ENCODE measurements around the gene CORT. TPM values are rescaled to one million over a fixed set of nuclear protein-coding genes. Genes with fewer than 3 reads are reported as not detected.

The CORT gene
- total RNA-seq, 1 donor from 2014 or later: 0.18 TPM

DNA sequence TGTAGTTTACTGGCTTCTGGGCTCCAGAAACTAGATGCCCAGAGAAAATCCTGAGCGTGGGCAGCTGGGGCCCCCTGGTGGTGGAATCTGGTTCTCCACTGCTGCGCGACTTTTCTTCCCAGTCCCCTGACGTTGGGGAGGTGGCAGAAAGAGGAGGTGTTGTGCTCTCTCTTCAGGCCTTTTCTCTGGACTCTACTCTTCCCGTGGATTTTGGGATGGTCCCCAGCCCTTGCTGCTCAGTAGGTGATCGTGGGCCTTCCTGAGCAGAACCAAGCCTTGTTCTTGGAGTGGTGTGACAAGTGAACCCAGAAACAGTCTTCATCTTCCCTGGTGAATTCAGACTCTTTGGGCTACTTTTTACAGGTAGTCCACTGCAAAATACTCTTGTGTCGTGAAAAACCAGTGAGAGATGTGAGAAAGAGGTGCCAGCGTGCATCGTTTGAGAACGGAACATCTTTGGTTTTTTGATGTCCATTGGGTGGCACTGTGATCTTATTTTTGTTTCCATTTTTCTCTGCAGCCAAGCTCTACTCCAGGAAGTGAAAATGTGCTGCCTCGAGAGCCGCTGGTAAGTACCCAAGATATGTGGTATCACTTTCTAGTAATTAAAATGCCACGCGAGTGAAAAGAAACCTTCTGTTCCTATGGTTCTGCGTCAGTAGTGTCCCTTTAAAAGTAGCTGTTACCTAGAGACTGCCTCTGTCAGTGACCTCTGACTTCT, 45.1 kb downstream of the CORT start:
- H3K27me3 Mint-ChIP-seq (ENCODE audit: low read depth): no peaks in the 10 kb centered on the region
- intact Hi-C loops (cut with micrococcal nuclease): loop anchor here (1.0 to 5.0 kb wide), 6 partner anchors 15 to 517 kb away; partner anchors contain the start of genes CENPS, DFFA and TARDBP
- peaks cover 23% of the 10 kb centered on the region for H3K36me3 Mint-ChIP-seq (ENCODE audit: low read depth)
- DNase-seq (ENCODE audit: low spot score): peak; percentile 73
- H3K27ac Mint-ChIP-seq: peak overlapping the region; percentile 91
- no peaks in the 10 kb centered on the region for H3K9me3 Mint-ChIP-seq
- peaks cover 50% of the 10 kb centered on the region for H3K4me1 Mint-ChIP-seq (ENCODE audit: low read depth)
- H3K4me3 Mint-ChIP-seq (ENCODE audit: low read depth): peak overlapping the region; percentile 77

DNA sequence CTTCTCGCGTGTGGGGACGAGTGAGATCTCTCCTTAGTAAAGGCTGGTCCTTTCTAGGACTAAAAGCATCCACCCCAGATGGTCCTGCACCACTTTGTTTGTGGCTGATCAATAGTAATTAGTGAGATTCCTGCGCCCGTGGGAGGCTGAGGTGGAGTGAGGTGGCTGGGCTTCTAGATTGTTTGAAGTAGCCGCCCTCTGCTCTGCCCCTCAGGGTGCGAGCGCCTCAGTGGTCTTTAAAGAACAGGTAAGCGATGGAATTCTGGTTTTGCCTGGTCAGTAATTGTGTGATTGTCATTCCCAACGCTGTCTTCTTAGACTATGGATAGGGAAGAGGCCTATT, 45.6 kb downstream of the CORT start:
- peak overlapping the region; percentile 77 for H3K4me3 Mint-ChIP-seq (ENCODE audit: low read depth)
- DNase-seq (ENCODE audit: low spot score): no peak
- H3K9me3 Mint-ChIP-seq: no peaks in the 10 kb centered on the region
- H3K4me1 Mint-ChIP-seq (ENCODE audit: low read depth): peaks cover 49% of the 10 kb centered on the region
- H3K27me3 Mint-ChIP-seq (ENCODE audit: low read depth): no peaks in the 10 kb centered on the region
- intact Hi-C loops (cut with micrococcal nuclease): loop anchor here (1.0 to 5.0 kb wide), 6 partner anchors 15 to 517 kb away; partner anchors contain the start of genes CENPS, DFFA and TARDBP
- peak overlapping the region; percentile 91 for H3K27ac Mint-ChIP-seq
- peaks cover 23% of the 10 kb centered on the region for H3K36me3 Mint-ChIP-seq (ENCODE audit: low read depth)

DNA sequence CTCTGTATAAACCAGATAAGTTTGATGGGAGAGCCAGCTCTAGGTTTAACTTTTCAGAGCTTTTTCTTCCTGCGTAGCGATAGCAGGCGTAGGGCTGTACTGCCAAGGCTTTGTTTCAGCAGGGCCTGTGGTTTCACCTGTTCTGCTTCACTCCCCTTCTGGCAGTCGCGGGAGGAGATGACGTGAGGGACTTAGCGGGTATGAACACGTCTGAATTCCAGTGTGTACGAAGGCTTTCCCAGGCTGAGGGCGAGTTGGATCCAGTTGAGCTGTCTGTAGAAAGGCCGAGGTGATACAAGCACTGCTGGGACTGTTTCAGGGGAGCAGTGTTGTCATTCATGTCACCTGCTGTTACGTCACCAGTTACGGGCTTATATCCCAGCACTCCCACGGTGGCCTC, 46.1 kb downstream of the CORT start:
- H3K9me3 Mint-ChIP-seq: no peaks in the 10 kb centered on the region
- H3K4me1 Mint-ChIP-seq (ENCODE audit: low read depth): peaks cover 49% of the 10 kb centered on the region
- peak overlapping the region; percentile 77 for H3K4me3 Mint-ChIP-seq (ENCODE audit: low read depth)
- intact Hi-C loops (cut with micrococcal nuclease): loop anchor here (1.0 to 5.0 kb wide), 6 partner anchors 14 to 516 kb away; partner anchors contain the start of genes CENPS, DFFA and TARDBP
- H3K27me3 Mint-ChIP-seq (ENCODE audit: low read depth): no peaks in the 10 kb centered on the region
- peaks cover 23% of the 10 kb centered on the region for H3K36me3 Mint-ChIP-seq (ENCODE audit: low read depth)
- peak overlapping the region; percentile 59 for H3K27ac Mint-ChIP-seq
- no peak for DNase-seq (ENCODE audit: low spot score)

DNA sequence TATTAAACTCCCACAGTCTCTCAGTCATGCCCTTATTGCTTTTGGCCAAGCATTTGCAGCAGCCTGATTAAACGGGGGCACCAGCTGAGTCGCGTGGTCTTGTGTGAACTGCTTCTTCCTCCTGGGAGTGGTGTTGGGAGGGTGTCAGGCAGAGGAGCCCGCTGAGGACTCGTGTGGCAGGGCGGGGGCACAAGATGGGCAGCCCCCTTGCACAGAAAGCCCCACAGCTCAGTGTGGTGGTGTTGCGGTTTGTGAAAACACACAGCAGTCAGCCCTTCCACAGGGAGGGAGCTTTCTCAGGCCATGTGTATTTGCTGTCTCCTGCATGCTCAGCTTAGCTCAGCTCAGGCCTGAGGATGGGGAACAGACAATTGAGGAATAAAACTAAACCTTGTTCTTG, 47.3 kb downstream of the CORT start:
- peaks cover 54% of the 10 kb centered on the region for H3K4me1 Mint-ChIP-seq (ENCODE audit: low read depth)
- H3K36me3 Mint-ChIP-seq (ENCODE audit: low read depth): peaks cover 27% of the 10 kb centered on the region
- intact Hi-C loops (cut with micrococcal nuclease): loop anchor here (5.0 kb wide), 2 partner anchors 445 to 515 kb away; partner anchors contain the start of gene TARDBP
- DNase-seq (ENCODE audit: low spot score): no peak
- no peaks in the 10 kb centered on the region for H3K9me3 Mint-ChIP-seq
- H3K4me3 Mint-ChIP-seq (ENCODE audit: low read depth): no peak overlapping the region
- no peak overlapping the region for H3K27ac Mint-ChIP-seq
- H3K27me3 Mint-ChIP-seq (ENCODE audit: low read depth): no peaks in the 10 kb centered on the region

DNA sequence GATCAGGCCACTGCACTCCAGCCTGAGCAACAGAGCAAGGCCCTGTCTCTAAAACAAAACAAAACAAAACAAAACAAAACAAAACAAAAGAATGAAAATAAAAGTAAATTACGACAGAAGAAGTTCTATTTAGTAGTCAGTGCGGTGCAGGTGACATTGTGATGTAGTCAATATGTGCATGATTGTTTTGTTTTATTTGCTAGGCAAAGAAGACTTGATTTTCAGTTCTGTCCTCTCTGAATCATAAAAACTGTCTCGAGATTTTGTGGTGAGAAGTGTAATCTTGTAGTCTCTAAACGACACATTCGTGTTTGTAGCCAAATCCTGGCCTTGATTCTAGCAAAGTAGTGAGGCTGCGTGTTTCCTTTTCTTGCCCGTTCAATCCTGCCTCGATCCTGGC, 48.4 kb downstream of the CORT start:
- no peak for DNase-seq (ENCODE audit: low spot score)
- H3K4me1 Mint-ChIP-seq (ENCODE audit: low read depth): peaks cover 61% of the 10 kb centered on the region
- H3K36me3 Mint-ChIP-seq (ENCODE audit: low read depth): peaks cover 30% of the 10 kb centered on the region
- peak overlapping the region; percentile 22 for H3K4me3 Mint-ChIP-seq (ENCODE audit: low read depth)
- intact Hi-C loops (cut with micrococcal nuclease): loop anchor here (5.0 kb wide), 2 partner anchors 444 to 514 kb away; partner anchors contain the start of gene TARDBP
- no peaks in the 10 kb centered on the region for H3K9me3 Mint-ChIP-seq
- H3K27me3 Mint-ChIP-seq (ENCODE audit: low read depth): no peaks in the 10 kb centered on the region
- peak overlapping the region; percentile 71 for H3K27ac Mint-ChIP-seq

Other genes with a start within 250 kb of the CORT start
- gene KIF1B, start 239.5 kb upstream of the CORT start, total RNA-seq: 21.9 and 23.8 TPM in 2 replicates
- gene PGD, start 51.0 kb upstream of the CORT start, total RNA-seq: 150 and 152 TPM in 2 replicates
- gene CENPS, start 19.6 kb upstream of the CORT start, total RNA-seq: 16.8 and 17.8 TPM in 2 replicates
- 52.9 and 53.8 TPM in 2 replicates for gene DFFA, start 22.5 kb downstream of the CORT start, total RNA-seq
- 23.1 and 25.1 TPM in 2 replicates for gene PEX14, start 24.9 kb downstream of the CORT start, total RNA-seq